Posterior vena cava (tissue), 2 donors: ENCODE results near the gene RNF146. TPM values are rescaled to one million over a fixed set of nuclear protein-coding genes. Genes with fewer than 3 reads are reported as not detected.

Experiments used
- DNase-seq: peaks from one replicate; pipeline ENCODE4 v3.0.0-alpha.2; 2020; ENCODE audit warnings: low spot score
- intact Hi-C, 2 donors: fragments of 100-400 bp; cut with DNase I; formaldehyde crosslinking; loops; one replicate each; pipeline versions ENCODE4 v1.14.1 to v1.14.2; 2022 to 2023
- total RNA-seq, 2 donors: library from RNA; stranded (reverse); fragmentation: NEBNext Ultra II Directional; extraction: Animal tissue kit (Norgen Biotek cat#: 25700); gene quantifications; one replicate each; pipeline ENCODE4 v1.2.1, GENCODE V29; 2021
- donor health status: DM: yes; HTN: yes; CAD: no.
- donor health status: DM: yes; HTN: yes; CAD: no.

The RNF146 gene
- total RNA-seq, 2 donors from 2014 or later, result 46.7 to 56.8 TPM

- intact Hi-C loops, result no loop called here
- no peak for DNase-seq
These were observed 11.5 kb downstream of the RNF146 start for GRCh38 chr6:127277878-127278843.

GRCh38 chr6:127279815-127280214 is 13.2 kb downstream of the RNF146 start:
- intact Hi-C loops, result no loop called here
- DNase-seq, result no peak

DNA sequence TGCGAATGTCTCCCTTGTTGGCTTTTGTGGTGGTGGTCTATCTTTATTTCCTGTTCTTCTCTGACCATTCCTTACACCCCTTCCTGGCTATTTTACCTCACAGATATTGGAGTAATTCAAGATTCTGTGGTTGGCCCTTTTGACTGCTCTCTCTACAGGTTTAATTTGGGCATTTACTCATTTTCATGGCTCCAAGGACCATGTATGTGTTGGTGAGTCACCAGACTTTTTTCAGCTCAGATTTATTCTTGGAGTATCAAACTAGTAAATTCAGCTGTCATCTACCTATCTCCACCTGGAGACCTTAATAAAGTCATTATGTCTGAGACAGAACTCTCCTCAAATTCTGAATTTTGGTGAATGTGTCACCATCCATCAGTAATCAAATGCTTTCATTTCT is 15.5 kb downstream of the RNF146 start:
- intact Hi-C loops, result no loop called here
- no peak for DNase-seq

DNA sequence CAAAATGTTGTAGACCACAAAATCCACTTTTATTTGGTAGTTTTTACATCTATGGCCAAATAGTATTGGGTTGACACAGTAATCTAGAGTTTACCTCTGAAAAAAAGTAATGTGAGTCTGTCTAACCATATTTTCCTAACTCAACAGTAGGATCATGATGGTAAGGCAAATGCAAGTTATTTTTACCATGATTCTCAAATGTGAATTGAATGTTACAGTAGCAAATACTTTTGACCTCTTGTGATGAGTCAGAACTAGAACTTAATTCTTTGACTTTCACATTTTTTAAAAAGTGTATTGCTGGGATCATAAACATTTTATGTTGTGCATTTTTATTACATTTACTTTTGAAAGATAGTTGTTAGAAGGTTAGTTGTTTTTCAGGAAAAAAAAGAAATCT is 22.0 kb downstream of the RNF146 start:
- intact Hi-C loops, result no loop called here

GRCh38 chr6:127289934-127290333 is 23.3 kb downstream of the RNF146 start:
- intact Hi-C loops, result no loop called here
- no peak for DNase-seq

More for the DNA sequence above, 22.0 kb downstream of the RNF146 start:
- no peak for DNase-seq

GRCh38 chr6:127290391-127291265 is 24.0 kb downstream of the RNF146 start:
- no peak for DNase-seq
- intact Hi-C loops, result no loop called here

DNA sequence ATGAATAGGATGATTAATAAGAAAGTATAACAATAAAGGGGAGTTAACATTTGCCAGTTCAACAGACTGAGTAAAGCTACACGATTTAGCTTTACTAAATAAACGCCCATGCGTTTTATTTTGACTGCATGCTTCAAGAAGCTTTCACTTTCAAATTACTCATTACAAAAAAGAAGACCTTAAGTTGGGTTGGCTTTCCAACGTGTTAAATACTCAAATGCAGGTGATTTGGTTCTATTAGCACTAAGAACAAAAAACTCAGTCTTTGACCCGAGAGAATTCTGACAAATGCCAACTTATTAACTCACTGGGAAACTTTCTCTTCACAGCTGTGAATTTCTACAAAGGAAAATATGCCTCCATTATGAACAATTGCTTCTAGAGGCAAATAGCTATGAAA is 24.8 kb downstream of the RNF146 start:
- no peak for DNase-seq
- intact Hi-C loops, result no loop called here

- intact Hi-C loops, result no loop called here
- DNase-seq, result no peak
These were observed 30.9 kb downstream of the RNF146 start for GRCh38 chr6:127297502-127298070.

GRCh38 chr6:127298475-127298874 is 31.8 kb downstream of the RNF146 start:
- DNase-seq, result no peak
- intact Hi-C loops, result no loop called here

DNA sequence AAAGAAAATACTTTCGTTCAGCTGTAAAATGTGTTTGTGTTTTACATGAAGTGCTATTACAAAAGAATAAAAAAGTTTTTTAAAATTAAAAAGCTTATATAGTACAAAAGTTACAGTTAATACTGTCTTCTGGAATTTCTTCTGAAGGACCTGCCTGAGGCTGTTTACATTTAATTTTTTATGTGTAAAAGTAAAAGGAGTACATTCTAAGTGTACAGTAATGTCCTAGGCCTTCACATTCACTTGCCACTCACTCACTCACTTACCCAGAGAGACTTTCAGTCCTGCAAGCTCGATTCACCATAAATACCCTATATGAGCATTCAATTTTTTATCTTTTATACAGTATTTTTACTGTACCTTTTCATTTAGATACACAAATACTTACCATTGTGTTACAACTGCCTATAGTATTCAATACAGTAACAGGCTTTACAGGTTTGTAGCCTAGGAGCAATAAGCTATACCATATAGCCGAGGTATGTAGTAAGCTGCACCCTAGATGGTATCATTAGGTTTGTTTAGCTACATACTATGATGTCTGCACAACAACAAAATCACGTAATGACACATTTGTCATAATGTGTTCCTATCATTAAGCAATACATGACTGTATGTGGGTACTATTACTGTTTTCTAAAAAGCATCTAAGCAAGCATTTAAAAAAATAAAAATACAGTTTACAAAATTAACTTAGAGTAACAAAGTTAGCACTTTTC is 33.0 kb downstream of the RNF146 start:
- intact Hi-C loops, result loop anchor here (5.0 to 10.0 kb wide), 2 partner anchors 243 to 245 kb away; no protein-coding TSS in a partner anchor
- DNase-seq, result no peak

DNA sequence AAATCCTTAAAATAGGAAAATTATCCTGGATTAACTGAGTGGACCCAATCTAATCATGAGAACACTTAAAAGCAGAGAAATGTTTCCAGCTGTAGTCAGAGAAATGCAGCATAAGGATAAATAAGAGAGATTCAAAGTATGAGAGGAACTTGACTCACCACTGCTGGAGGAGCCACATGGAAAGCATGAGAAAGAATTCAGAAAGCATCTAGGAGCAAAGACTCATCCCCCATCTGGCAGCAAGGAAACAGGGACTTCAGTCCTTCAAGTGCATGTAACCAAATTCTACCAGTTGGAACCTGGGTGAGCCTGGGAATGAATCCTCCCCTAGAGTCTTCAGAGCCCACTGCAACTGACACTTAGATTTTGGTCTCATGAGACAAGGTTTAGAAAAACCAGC is 33.7 kb downstream of the RNF146 start:
- no peak for DNase-seq
- intact Hi-C loops, result loop anchor here (5.0 to 10.0 kb wide), 2 partner anchors 242 to 244 kb away; no protein-coding TSS in a partner anchor

GRCh38 chr6:127301199-127301700 is 34.6 kb downstream of the RNF146 start:
- intact Hi-C loops, result loop anchor here (5.0 to 10.0 kb wide), 2 partner anchors 241 to 244 kb away; no protein-coding TSS in a partner anchor
- no peak for DNase-seq

DNA sequence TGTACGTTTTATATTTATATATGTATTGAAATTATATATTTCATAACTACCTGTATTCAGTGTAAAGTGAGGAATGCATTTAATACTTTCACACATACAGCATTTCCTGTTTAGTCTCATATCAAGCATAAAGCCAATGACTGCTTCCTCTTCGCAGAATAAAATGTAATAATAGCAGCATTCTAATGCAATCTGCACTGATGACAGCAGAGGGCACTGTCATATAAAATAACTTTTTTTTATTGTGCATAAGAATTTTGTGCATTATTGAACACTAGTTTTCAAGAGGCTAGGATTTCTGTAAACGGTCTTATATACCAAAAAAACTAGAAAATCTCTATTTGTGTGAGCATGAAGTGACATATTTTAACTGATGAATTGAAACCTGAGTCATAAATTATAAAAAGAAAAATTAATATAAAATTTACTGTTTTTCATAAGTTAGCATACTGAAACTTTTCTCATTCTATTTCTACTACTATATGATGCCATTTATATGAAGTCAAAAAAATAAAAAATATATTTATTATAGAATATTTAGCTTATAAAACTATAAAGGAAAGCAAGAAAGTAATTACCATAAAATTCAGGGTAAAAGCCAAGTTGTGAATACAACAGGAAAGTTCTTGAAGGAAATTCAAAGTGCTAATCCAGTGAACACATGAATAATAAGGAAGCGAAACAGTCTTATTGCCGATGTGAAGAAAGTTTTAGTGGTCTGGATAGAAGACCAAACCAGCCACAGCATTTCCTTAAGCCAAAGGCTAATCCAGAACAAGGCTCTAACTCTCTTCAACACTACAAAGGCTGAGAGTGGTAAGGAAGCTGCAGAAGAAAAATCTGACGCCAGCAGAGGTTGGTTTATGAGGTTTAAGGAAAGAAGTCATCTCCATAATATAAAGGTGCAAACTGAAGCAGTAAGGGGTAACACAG is 36.3 kb downstream of the RNF146 start:
- intact Hi-C loops, result loop anchor here (5.0 to 10.0 kb wide), 2 partner anchors 239 to 242 kb away; no protein-coding TSS in a partner anchor
- no peak for DNase-seq

DNA sequence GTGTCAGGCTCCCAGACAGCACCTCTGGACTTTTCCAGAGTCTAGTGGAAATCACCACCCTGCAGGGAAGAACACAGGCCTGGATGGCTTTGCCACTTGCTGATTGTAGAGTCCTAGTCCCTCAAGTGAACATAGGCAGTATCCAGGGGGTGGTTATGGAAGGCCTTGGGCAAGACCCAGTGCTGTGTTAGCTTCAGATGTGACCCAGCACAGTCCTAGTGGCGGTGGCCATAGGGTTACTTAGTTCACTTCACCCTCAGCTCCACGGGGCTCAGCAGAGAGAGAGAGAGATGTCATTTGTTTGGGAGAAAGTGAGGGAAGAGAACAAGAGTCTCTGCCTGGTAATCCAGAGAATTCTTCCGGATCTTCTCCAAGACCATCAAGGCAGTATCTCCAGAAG is 37.3 kb downstream of the RNF146 start:
- intact Hi-C loops, result loop anchor here (5.0 to 10.0 kb wide), 2 partner anchors 238 to 241 kb away; no protein-coding TSS in a partner anchor
- no peak for DNase-seq

DNA sequence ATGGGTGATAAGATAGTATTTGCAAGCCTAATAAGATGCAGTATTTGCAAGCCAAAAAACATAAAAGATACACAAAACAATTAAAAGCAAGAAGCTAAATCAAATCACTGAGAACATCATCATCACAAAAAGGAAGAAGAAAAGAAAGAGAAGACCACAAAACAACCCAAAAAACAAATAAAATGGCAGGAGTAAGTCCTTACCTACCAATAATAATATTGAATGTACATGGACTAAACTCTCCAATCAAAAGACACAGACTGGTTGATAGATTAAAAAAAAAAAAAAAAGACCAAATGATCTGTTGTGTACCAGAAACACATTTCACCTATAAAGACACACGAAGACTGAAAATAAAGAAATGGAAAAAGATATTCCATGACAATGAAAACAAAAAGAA is 39.1 kb downstream of the RNF146 start:
- intact Hi-C loops, result loop anchor here in 1 of 2 donors (10.0 kb wide), 1 partner anchor 239 kb away; no protein-coding TSS in a partner anchor
- no peak for DNase-seq

DNA sequence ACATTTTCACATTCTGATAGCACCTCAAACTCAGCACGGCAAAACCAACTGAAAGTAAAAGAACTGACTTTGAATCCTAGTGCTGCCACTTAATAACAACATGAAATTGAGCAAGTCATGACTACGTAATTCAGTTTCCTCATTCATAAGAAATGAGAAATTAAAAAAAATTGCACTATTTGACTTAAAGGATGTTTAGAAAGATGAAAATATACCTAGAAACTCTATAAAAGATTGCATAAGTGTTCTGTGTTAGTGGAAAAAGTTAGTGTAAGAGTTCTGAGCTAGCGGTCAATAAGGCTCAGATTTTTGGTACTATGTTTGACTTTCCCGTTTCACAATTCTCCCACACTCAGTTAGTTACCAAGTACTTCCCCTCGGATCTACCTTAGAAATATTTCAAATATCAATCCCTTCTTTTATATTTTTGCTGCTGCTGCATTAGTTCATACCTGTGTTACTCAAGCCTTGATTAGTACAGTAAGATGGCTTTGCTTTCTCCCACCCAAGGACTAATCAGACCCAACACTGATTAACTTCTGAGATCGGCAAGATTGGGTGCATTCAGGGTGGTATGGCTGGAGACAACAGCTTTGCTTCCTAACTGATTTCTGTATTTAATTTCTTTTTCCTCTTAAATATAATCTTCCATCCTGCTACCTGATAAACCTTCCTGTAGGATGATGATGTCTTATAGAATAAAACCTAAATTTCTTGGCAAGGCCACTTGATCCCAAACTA is 50.9 kb downstream of the RNF146 start:
- no peak for DNase-seq
- intact Hi-C loops, result no loop called here

DNA sequence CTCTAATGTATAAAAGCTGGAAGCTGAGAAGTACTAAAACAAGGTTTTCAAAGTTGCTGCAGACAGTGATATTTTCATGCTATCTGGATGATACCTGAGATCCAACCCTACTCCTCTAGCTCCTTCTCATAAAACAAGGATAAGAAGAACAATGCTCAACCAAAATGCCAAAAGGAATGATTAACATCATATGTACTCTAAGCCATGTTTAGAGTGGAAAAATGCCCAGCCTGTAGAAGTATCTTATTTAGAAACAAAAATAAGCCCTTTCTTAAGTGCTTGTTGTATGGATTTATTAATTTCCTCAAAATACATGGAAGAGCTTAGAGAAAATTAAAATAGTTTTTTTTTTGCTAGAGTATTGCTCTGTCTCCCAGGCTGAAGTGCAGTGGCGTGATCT is 53.0 kb downstream of the RNF146 start:
- intact Hi-C loops, result no loop called here
- DNase-seq, result no peak
